IMR-90 (cell line): ENCODE data around the gene PRRC2B. TPM values are rescaled to one million over a fixed set of nuclear protein-coding genes. Genes with fewer than 3 reads are reported as not detected.

Experiments
- ATAC-seq: fragments of 200-7000 bp; cut with Tn5 transposase; 2 replicates; pipeline ENCODE4 v1.9.1; 2020; ENCODE audit warnings: low read depth, mild to moderate bottlenecking, moderate library complexity
- BruUV-seq: library from RNA; stranded (reverse); fragments of 400-500 nt; replicated peaks from 2 replicates; lab custom pipeline; 2021; lab: Mats Ljungman, UMichigan
- CTCF ChIA-PET: fragments of 300-600 bp; formaldehyde crosslinking; extraction: SDS; loops from one replicate; lab custom pipeline; 2021; ENCODE audit warnings: antibody characterized with exemption; lab: Yijun Ruan, JAX
- POLR2A ChIA-PET: fragments of 300-600 bp; sonication (Branson Sonifier 250); formaldehyde crosslinking; loops from one replicate; lab custom pipeline; 2022; ENCODE audit warnings: antibody characterized with exemption; ENCODE audit not compliant: unreplicated experiment; lab: Charles Lee
- DNase-seq: peaks from one replicate; pipeline ENCODE4 v3.0.0; 2013
- H2AFZ ChIP-seq: replicated peaks from 2 replicates; pipeline ENCODE3; 2013; ENCODE audit warnings: low read length, mild to moderate bottlenecking; ENCODE audit not compliant: poor library complexity
- H2AK5ac ChIP-seq: 2 replicates; pipeline ENCODE4 v1.6.1; 2013; ENCODE audit warnings: low read depth, low read length, inconsistent platforms
- H2AK9ac ChIP-seq: replicated peaks from 2 replicates; pipeline ENCODE3; 2013; ENCODE audit warnings: mild to moderate bottlenecking, low read depth, low read length, moderate library complexity; ENCODE audit not compliant: poor library complexity
- H2BK120ac ChIP-seq: 2 replicates; pipeline ENCODE4 v1.6.1; 2013; ENCODE audit warnings: low read depth, low read length, inconsistent platforms
- H2BK15ac ChIP-seq: 3 replicates; pipeline ENCODE4 v1.6.1; 2013; ENCODE audit warnings: low read depth, low read length, inconsistent platforms
- H2BK20ac ChIP-seq: 2 replicates; pipeline ENCODE4 v1.6.1; 2013; ENCODE audit warnings: low read depth, mild to moderate bottlenecking, inconsistent platforms, low read length, moderate library complexity
- H2BK5ac ChIP-seq: 2 replicates; pipeline ENCODE4 v1.6.1; 2013; ENCODE audit warnings: mild to moderate bottlenecking, low read depth, low read length, inconsistent platforms; ENCODE audit not compliant: poor library complexity, severe bottlenecking
- H3K14ac ChIP-seq: replicated peaks from 2 replicates; pipeline ENCODE4 v1.6.1; 2013; ENCODE audit warnings: low read depth, low read length, inconsistent platforms
- H3K18ac ChIP-seq: 2 replicates; pipeline ENCODE4 v1.6.1; 2013; ENCODE audit warnings: low read depth, low read length, control low read depth
- H3K23ac ChIP-seq: 2 replicates; pipeline ENCODE4 v1.6.1; 2013; ENCODE audit warnings: low read depth, low read length, inconsistent platforms
- H3K27ac ChIP-seq: 2 replicates; pipeline ENCODE4 v1.5.1; 2013; ENCODE audit warnings: mild to moderate bottlenecking, control low read depth, low read length; ENCODE audit not compliant: insufficient read depth
- H3K27me3 ChIP-seq: 2 replicates; pipeline ENCODE4 v1.6.1; 2013; ENCODE audit warnings: low read length; ENCODE audit not compliant: control insufficient read depth, insufficient read depth
- H3K36me3 ChIP-seq: 2 replicates; pipeline ENCODE4 v1.6.1; 2013; ENCODE audit warnings: low read length, mixed read lengths; ENCODE audit not compliant: control insufficient read depth, insufficient read depth
- H3K4ac ChIP-seq: 2 replicates; pipeline ENCODE4 v1.6.1; 2013; ENCODE audit warnings: low read depth, low read length, inconsistent platforms
- H3K4me1 ChIP-seq: 2 replicates; pipeline ENCODE4 v1.6.1; 2013; ENCODE audit warnings: low read length, mixed read lengths; ENCODE audit not compliant: control insufficient read depth, insufficient read depth
- H3K4me2 ChIP-seq: 2 replicates; pipeline ENCODE4 v1.6.1; 2013; ENCODE audit warnings: low read depth, mild to moderate bottlenecking, control low read depth, low read length, moderate library complexity
- H3K4me3 ChIP-seq: 2 replicates; pipeline ENCODE4 v1.5.1; 2013; ENCODE audit warnings: low read depth, mild to moderate bottlenecking, control low read depth, low read length, moderate library complexity; ENCODE audit not compliant: insufficient read depth
- H3K56ac ChIP-seq: 2 replicates; pipeline ENCODE4 v1.6.1; 2013; ENCODE audit warnings: low read length, inconsistent platforms; ENCODE audit not compliant: insufficient read depth; ENCODE audit errors: extremely low read depth
- H3K79me1 ChIP-seq, 2 experiments: 2 replicates each; pipeline ENCODE4 v1.6.1; 2013; ENCODE audit warnings: low read length in 2 of 2, inconsistent platforms in 1 of 2, low read depth in 1 of 2
- H3K9ac ChIP-seq: 2 replicates; pipeline ENCODE4 v1.6.1; 2013; ENCODE audit warnings: low read depth, low read length, control low read depth
- H3K9me1 ChIP-seq: 2 replicates; pipeline ENCODE4 v1.6.1; 2013; ENCODE audit warnings: low read length, inconsistent platforms; ENCODE audit not compliant: insufficient read depth
- H3K9me3 ChIP-seq: 2 replicates; pipeline ENCODE4 v1.6.1; 2013; ENCODE audit warnings: low read length; ENCODE audit not compliant: control insufficient read depth, insufficient read depth
- H4K20me1 ChIP-seq: 2 replicates; pipeline ENCODE4 v1.6.1; 2013; ENCODE audit warnings: low read length, inconsistent platforms; ENCODE audit not compliant: insufficient read depth
- H4K5ac ChIP-seq: 2 replicates; pipeline ENCODE4 v1.6.1; 2013; ENCODE audit warnings: mild to moderate bottlenecking, low read depth, low read length, control low read depth
- H4K8ac ChIP-seq, 2 experiments: 2 replicates each; pipeline ENCODE4 v1.6.1; 2013; ENCODE audit warnings: low read depth in 2 of 2, low read length in 2 of 2, control low read depth in 1 of 2, inconsistent platforms in 1 of 2
- H4K91ac ChIP-seq: 2 replicates; pipeline ENCODE4 v1.6.1; 2013; ENCODE audit warnings: low read depth, low read length, inconsistent platforms; ENCODE audit not compliant: insufficient read depth
- CEBPB ChIP-seq: IDR thresholded peaks from 2 replicates; pipeline ENCODE4 v1.6.1; 2012; ENCODE audit warnings: low read depth, low read length, improper control_type of control experiment
- CTCF ChIP-seq: conservative IDR thresholded peaks from 2 replicates; pipeline ENCODE4 v1.5.1; 2012; ENCODE audit warnings: mild to moderate bottlenecking, low read depth, low read length, improper control_type of control experiment
- ELK1 ChIP-seq: fragments of 150-350 bp; IDR thresholded peaks from 2 replicates; pipeline ENCODE4 v1.6.1; 2016; ENCODE audit warnings: low read depth, mild to moderate bottlenecking, low read length, moderate library complexity, borderline replicate concordance
- FOS ChIP-seq: fragments of 150-350 bp; IDR thresholded peaks from 2 replicates; pipeline ENCODE4 v1.6.1; 2016; ENCODE audit warnings: low read depth, low read length
- MAZ ChIP-seq: IDR thresholded peaks from 2 replicates; pipeline ENCODE4 v1.6.1; 2012; ENCODE audit warnings: low read depth, mild to moderate bottlenecking, low read length, improper control_type of control experiment, moderate library complexity, borderline replicate concordance
- NFE2L2 ChIP-seq: fragments of 150-350 bp; IDR thresholded peaks from 2 replicates; pipeline ENCODE4 v1.6.1; 2016; ENCODE audit warnings: low read depth, mild to moderate bottlenecking, low read length
- RCOR1 ChIP-seq: IDR thresholded peaks from 2 replicates; pipeline ENCODE4 v1.6.1; 2012; ENCODE audit warnings: mild to moderate bottlenecking, low read length, improper control_type of control experiment; ENCODE audit not compliant: insufficient replicate concordance
- RFX5 ChIP-seq: IDR thresholded peaks from 2 replicates; pipeline ENCODE4 v1.8.0; 2012; ENCODE audit warnings: low read depth, mild to moderate bottlenecking, low read length, moderate library complexity
- USF2 ChIP-seq: fragments of 150-350 bp; IDR thresholded peaks from 2 replicates; pipeline ENCODE4 v1.6.1; 2017; ENCODE audit warnings: mild to moderate bottlenecking, antibody characterized with exemption, low read length, low read depth
- WGBS, 2 experiments: methylation state at CpG; one replicate each; pipeline versions ENCODE4 v1.1.5 to v1.1.7; 2013; ENCODE audit warnings: missing lambda C conversion rate in 2 of 2; ENCODE audit not compliant: insufficient read length in 1 of 2; ENCODE audit errors: extremely low coverage in 2 of 2; 5-methylcytosine and 5-hydroxymethylcytosine counted together
- dilution Hi-C: fragments of 300-500 bp; cut with HindIII; formaldehyde crosslinking; loops from one replicate; pipeline ENCODE4 v1.14.3; 2018; ENCODE audit warnings: low sequenced_read_pairs; ENCODE audit not compliant: unreplicated experiment
- in situ Hi-C: fragments of 300-500 bp; cut with MboI; formaldehyde crosslinking; loops from 3 replicates; pipeline ENCODE4 v1.14.3; 2019; ENCODE audit warnings: low sequenced_read_pairs, inconsistent platforms, mixed read lengths
- intact Hi-C: fragments of 100-400 bp; cut with micrococcal nuclease; formaldehyde crosslinking; loops from 2 replicates; pipeline ENCODE4 v1.10.0; 2022
- polyA plus RNA-seq, 3 experiments: library from polyadenylated mRNA; depleted of rRNA; stranded (reverse); fragments of >200 nt; gene quantifications; 2 replicates each; pipeline ENCODE4 v1.2.3, GENCODE V29; 2012; ENCODE audit warnings: low replicate concordance in 1 of 3
- total RNA-seq: library from RNA; depleted of rRNA; stranded (reverse); fragments of >200 nt; gene quantifications from 2 replicates; pipeline ENCODE4 v1.2.3, GENCODE V29; 2012

The PRRC2B gene
- total and polyA plus RNA-seq, 2 of the 4 experiments (the other 2 are of a cell fraction), result 19.4 to 39.1 TPM

GRCh38 chr9:131400627-131401026 lies 6.7 kb downstream of the PRRC2B start:
- no peak overlapping the region for H4K91ac ChIP-seq
- no peak overlapping the region for H2AFZ ChIP-seq
- no peak overlapping the region for H3K4ac ChIP-seq
- no peak overlapping the region for H4K5ac ChIP-seq
- H3K9me3 ChIP-seq, result no peaks in the 10 kb centered on the region
- no peak overlapping the region for H3K18ac ChIP-seq
- H3K36me3 ChIP-seq, result peaks cover 4% of the 10 kb centered on the region
- DNase-seq (no peak), ATAC-seq (no peak)
- H3K9ac ChIP-seq, result no peak overlapping the region
- H3K79me1 ChIP-seq, result peaks cover 0 to 56% of the 10 kb centered on the region in 2 experiments; a peak in 2 of 4 replicates
- no peak overlapping the region for H2AK9ac ChIP-seq
- H2BK5ac ChIP-seq, result no peak overlapping the region
- H2BK120ac ChIP-seq, result no peak overlapping the region
- H3K27me3 ChIP-seq, result no peaks in the 10 kb centered on the region
- H3K4me3 ChIP-seq, result no peak overlapping the region
- intact Hi-C loops (no loop called here), in situ Hi-C loops (no loop called here), dilution Hi-C loops (no loop called here)
- TF ChIP-seq MAZ (no peak), ELK1 (no peak), RFX5 (no peak), NFE2L2 (no peak), CTCF (no peak), USF2 (no peak), FOS (no peak), CEBPB (no peak), RCOR1 (no peak)
- POLR2A ChIA-PET, result no interaction called here
- H2BK20ac ChIP-seq, result no peak overlapping the region
- H3K9me1 ChIP-seq, result peaks cover 34% of the 10 kb centered on the region
- no CpG with 5 or more reads among the region's 6 CpGs for WGBS, 2 experiments
- H4K20me1 ChIP-seq, result peaks cover 98% of the 10 kb centered on the region
- H2AK5ac ChIP-seq, result no peak overlapping the region
- H4K8ac ChIP-seq, result no peak overlapping the region
- peaks cover 35% of the 10 kb centered on the region for H3K4me1 ChIP-seq
- no TSS peak for BruUV-seq
- no peak overlapping the region for H3K27ac ChIP-seq
- H2BK15ac ChIP-seq, result no peak overlapping the region
- H3K23ac ChIP-seq, result no peak overlapping the region
- H3K14ac ChIP-seq, result no peak overlapping the region
- CTCF ChIA-PET, result no interaction called here
- H3K4me2 ChIP-seq, result no peak overlapping the region
- H3K56ac ChIP-seq, result no peak overlapping the region
